ENCODE data around the gene G2E3.

Gene G2E3

DNA sequence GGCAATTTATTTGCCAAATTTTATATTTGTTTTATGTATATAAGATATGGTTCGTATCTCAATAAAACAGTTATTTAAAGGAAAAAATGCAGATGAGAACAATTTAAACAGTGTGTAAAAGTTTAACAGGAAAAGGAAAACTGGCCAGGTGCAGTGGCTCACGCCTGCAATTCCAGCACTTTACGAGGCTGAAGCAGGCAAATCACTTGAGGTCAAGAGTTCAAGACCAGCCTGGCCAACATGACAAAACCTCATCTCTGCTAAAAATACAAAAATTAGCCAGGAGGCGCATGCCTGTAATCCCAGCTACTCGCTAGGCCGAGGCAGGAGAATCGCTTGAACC, 22.3 kb downstream of the G2E3 start:
- Histone ChIP-seq H4K20me1 (ENCODE audit: insufficient read depth, low read length) (peaks cover 29% of the 10 kb centered on the region; the same call in 1 of the 2 replicates), H3K36me3 (ENCODE audit: insufficient read depth, low read length) (peaks cover 38% of the 10 kb centered on the region)

GRCh38 chr14:30582376-30582775, 23.4 kb downstream of the G2E3 start:
- H3K79me2 ChIP-seq (ENCODE audit: insufficient read depth, low read length), result peaks cover 99% of the 10 kb centered on the region
- H3K4me3 ChIP-seq (ENCODE audit: low read depth in 1 of 2, low read length in 2 of 2), result no peak overlapping the region

More for the DNA sequence above, 22.3 kb downstream of the G2E3 start:
- Histone ChIP-seq H3K4me3 (ENCODE audit: low read depth in 1 of 2, low read length in 2 of 2) (no peak overlapping the region), H3K9ac (ENCODE audit: low read depth, low read length) (no peak overlapping the region), H3K4me1 (ENCODE audit: insufficient read depth, low read length) (no peaks in the 10 kb centered on the region), H3K9me3 (ENCODE audit: insufficient read depth, low read length, severe bottlenecking) (peaks cover 9% of the 10 kb centered on the region), H3K27ac (ENCODE audit: low read length) (no peak overlapping the region), H3K79me2 (ENCODE audit: insufficient read depth, low read length) (peaks cover 99% of the 10 kb centered on the region), H3K4me2 (ENCODE audit: insufficient read depth, low read length) (no peak overlapping the region), H3K27me3 (ENCODE audit: insufficient read depth, low read length, poor library complexity) (no peaks in the 10 kb centered on the region), H2AFZ (ENCODE audit: low read depth, low read length) (no peak overlapping the region)
- ATAC-seq (ENCODE audit: insufficient read depth, low read depth) (no peak), DNase-seq (no peak)
- TF ChIP-seq, protein P1, sequence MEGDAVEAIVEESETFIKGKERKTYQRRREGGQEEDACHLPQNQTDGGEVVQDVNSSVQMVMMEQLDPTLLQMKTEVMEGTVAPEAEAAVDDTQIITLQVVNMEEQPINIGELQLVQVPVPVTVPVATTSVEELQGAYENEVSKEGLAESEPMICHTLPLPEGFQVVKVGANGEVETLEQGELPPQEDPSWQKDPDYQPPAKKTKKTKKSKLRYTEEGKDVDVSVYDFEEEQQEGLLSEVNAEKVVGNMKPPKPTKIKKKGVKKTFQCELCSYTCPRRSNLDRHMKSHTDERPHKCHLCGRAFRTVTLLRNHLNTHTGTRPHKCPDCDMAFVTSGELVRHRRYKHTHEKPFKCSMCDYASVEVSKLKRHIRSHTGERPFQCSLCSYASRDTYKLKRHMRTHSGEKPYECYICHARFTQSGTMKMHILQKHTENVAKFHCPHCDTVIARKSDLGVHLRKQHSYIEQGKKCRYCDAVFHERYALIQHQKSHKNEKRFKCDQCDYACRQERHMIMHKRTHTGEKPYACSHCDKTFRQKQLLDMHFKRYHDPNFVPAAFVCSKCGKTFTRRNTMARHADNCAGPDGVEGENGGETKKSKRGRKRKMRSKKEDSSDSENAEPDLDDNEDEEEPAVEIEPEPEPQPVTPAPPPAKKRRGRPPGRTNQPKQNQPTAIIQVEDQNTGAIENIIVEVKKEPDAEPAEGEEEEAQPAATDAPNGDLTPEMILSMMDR (IDR thresholded peaks at IDR 0.05; ENCODE audit: borderline replicate concordance, extremely low read depth, low read length, poor library complexity, severe bottlenecking), result no peak
- TF ChIP-seq EZH2 (IDR thresholded peaks at IDR 0.05; ENCODE audit: borderline replicate concordance, low read depth, low read length, severe bottlenecking), result no peak

DNA sequence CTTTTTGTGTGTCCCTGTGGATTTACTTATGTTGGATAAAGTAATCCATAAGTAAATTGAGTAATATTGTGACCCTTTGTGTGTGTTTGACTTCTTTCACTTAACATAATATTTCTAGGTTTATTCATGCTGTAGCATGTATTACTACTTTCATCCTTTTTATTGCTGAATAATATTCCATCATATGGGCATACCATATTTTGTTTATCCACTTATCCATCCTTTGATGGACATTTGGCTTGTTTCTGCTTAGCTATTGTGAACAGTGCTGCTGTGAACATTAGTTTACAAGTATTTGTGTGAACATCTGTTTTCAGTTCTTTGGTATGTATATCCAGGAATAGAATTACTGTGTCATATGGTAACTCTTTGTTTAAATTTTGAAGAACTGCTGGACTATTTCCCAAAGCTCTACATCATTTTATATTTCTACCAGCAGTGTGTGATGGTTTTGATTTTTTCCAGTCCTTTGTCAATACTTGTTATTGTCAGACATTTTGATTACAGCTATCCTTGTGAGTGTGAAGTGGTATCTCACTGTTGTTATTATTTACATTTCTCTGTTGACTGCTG, 25.2 kb downstream of the G2E3 start:
- Histone ChIP-seq H3K9me3 (ENCODE audit: insufficient read depth, low read length, severe bottlenecking) (peaks cover 9% of the 10 kb centered on the region), H3K27ac (ENCODE audit: low read length) (no peak overlapping the region), H3K27me3 (ENCODE audit: insufficient read depth, low read length, poor library complexity) (no peaks in the 10 kb centered on the region), H3K79me2 (ENCODE audit: insufficient read depth, low read length) (peaks cover 94% of the 10 kb centered on the region), H3K4me3 (ENCODE audit: low read depth in 1 of 2, low read length in 2 of 2) (no peak overlapping the region), H3K36me3 (ENCODE audit: insufficient read depth, low read length) (peaks cover 56% of the 10 kb centered on the region), H3K4me1 (ENCODE audit: insufficient read depth, low read length) (no peaks in the 10 kb centered on the region), H3K4me2 (ENCODE audit: insufficient read depth, low read length) (no peak overlapping the region), H4K20me1 (ENCODE audit: insufficient read depth, low read length) (peaks cover 17% of the 10 kb centered on the region; the same call in 1 of the 2 replicates), H3K9ac (ENCODE audit: low read depth, low read length) (no peak overlapping the region), H2AFZ (ENCODE audit: low read depth, low read length) (no peak overlapping the region)
- no peak for DNase-seq
- ATAC-seq (ENCODE audit: insufficient read depth, low read depth), result no peak
- TF ChIP-seq, protein P1 (IDR thresholded peaks at IDR 0.05; ENCODE audit: borderline replicate concordance, extremely low read depth, low read length, poor library complexity, severe bottlenecking), result no peak
- no peak for TF ChIP-seq EZH2 (IDR thresholded peaks at IDR 0.05; ENCODE audit: borderline replicate concordance, low read depth, low read length, severe bottlenecking)

More at GRCh38 chr14:30582376-30582775, 23.4 kb downstream of the G2E3 start:
- H3K27ac ChIP-seq (ENCODE audit: low read length), result no peak overlapping the region
- peaks cover 30% of the 10 kb centered on the region; the same call in 1 of the 2 replicates for H4K20me1 ChIP-seq (ENCODE audit: insufficient read depth, low read length)
- H3K9ac ChIP-seq (ENCODE audit: low read depth, low read length), result no peak overlapping the region
- H2AFZ ChIP-seq (ENCODE audit: low read depth, low read length), result no peak overlapping the region
- no peak overlapping the region for H3K4me2 ChIP-seq (ENCODE audit: insufficient read depth, low read length)
- peaks cover 9% of the 10 kb centered on the region for H3K9me3 ChIP-seq (ENCODE audit: insufficient read depth, low read length, severe bottlenecking)
- no peaks in the 10 kb centered on the region for H3K27me3 ChIP-seq (ENCODE audit: insufficient read depth, low read length, poor library complexity)
- TF ChIP-seq EZH2 (IDR thresholded peaks at IDR 0.05; ENCODE audit: borderline replicate concordance, low read depth, low read length, severe bottlenecking), result no peak
- TF ChIP-seq, protein P1 (IDR thresholded peaks at IDR 0.05; ENCODE audit: borderline replicate concordance, extremely low read depth, low read length, poor library complexity, severe bottlenecking), result no peak
- no peak for ATAC-seq (ENCODE audit: insufficient read depth, low read depth)
- H3K4me1 ChIP-seq (ENCODE audit: insufficient read depth, low read length), result no peaks in the 10 kb centered on the region
- DNase-seq, result no peak
- H3K36me3 ChIP-seq (ENCODE audit: insufficient read depth, low read length), result peaks cover 45% of the 10 kb centered on the region
